Adrenal gland (tissue), 12 donors: ENCODE data around the gene PPP3CA. TPM values are rescaled to one million over a fixed set of nuclear protein-coding genes. Genes with fewer than 3 reads are reported as not detected.

Source experiments
- DNase-seq, 7 donors: peaks; one replicate each; pipeline ENCODE4 v3.0.0-alpha.2; 2019 to 2020
- H3K27ac ChIP-seq, 5 donors: fragments of 200-600 bp; sonication (generic) in 4 of 5; 1 replicate in 3 of 5; 2 replicates in 2 of 5; pipeline versions ENCODE4 v1.5.1 to v1.8.0; 2016 to 2020; ENCODE audit warnings: mild to moderate bottlenecking in 1 of 5
- H3K27me3 ChIP-seq: fragments of 200-600 bp; 2 replicates; pipeline ENCODE4 v1.8.0; 2021
- H3K36me3 ChIP-seq, 2 donors: fragments of 200-600 bp; replicated peaks in 1 of 2; 1 replicate in 1 of 2; 2 replicates in 1 of 2; pipeline versions ENCODE4 v1.5.1 to v1.8.0; 2018 to 2022
- H3K4me1 ChIP-seq, 2 donors: fragments of 200-600 bp; replicated peaks in 1 of 2; 1 replicate in 1 of 2; 2 replicates in 1 of 2; pipeline versions ENCODE4 v1.5.1 to v1.8.0; 2018 to 2021
- H3K4me3 ChIP-seq, 4 donors: fragments of 200-600 bp; sonication (generic) in 3 of 4; one replicate each; pipeline ENCODE4 v1.5.1; 2016 to 2018
- H3K9me3 ChIP-seq, 3 donors: fragments of 200-600 bp; sonication (generic) in 1 of 3; replicated peaks in 1 of 3; 1 replicate in 2 of 3; 2 replicates in 1 of 3; pipeline versions ENCODE4 v1.5.1 to v1.8.0; 2016 to 2021
- CTCF ChIP-seq, 6 experiments: fragments of 450-650 bp in 4 of 6; fragments of 200-600 bp in 2 of 6; sonication (generic) in 1 of 6; IDR thresholded peaks; 1 replicate in 5 of 6; 2 replicates in 1 of 6; pipeline versions ENCODE4 v1.5.1 to v1.8.0; 2016 to 2021; ENCODE audit warnings: antibody characterized with exemption in 6 of 6, mild to moderate bottlenecking in 2 of 6, moderate library complexity in 1 of 6
- POLR2A ChIP-seq, 2 donors: fragments of 450-650 bp; IDR thresholded peaks; one replicate each; pipeline ENCODE4 v1.6.1; 2017; ENCODE audit warnings: antibody characterized with exemption in 2 of 2, mild to moderate bottlenecking in 2 of 2, moderate library complexity in 1 of 2
- WGBS, 4 donors: extraction: QIAGEN DNeasy Blood & Tissue Kit in 2 of 4; methylation state at CpG; one replicate each; pipeline versions ENCODE4 v1.1.5 to v1.1.7; 2013 to 2017; 5-methylcytosine and 5-hydroxymethylcytosine counted together
- intact Hi-C, 2 donors: fragments of 100-400 bp; cut with DNase I; formaldehyde crosslinking; loops; one replicate each; pipeline versions ENCODE4 v1.14.1 to v1.15.0; 2022 to 2023
- polyA plus RNA-seq, 3 donors: library from polyadenylated mRNA; stranded (reverse); fragments of 200-250 nt in 2 of 3; fragments of 350-450 nt in 1 of 3; fragmentation: Illumina TruSeq in 1 of 3; extraction: RNeasy Lipid Tissue Mini Kit (QIAGEN cat#74804) in 1 of 3; gene quantifications; one replicate each; pipeline ENCODE4 v1.2.3, GENCODE V29; 2013 to 2014
- total RNA-seq, 9 donors: library from RNA; depleted of rRNA in 4 of 9; stranded (reverse); fragments of >200 nt in 4 of 9; fragments of 120-200 nt in 1 of 9; fragmentation: NEBNext Ultra II Directional in 1 of 9; extraction: Animal tissue kit (Norgen Biotek cat#: 25700) in 1 of 9; gene quantifications; one replicate each; pipeline versions ENCODE4 v1.1.0 to v1.2.4, GENCODE V29; 2013 to 2023
- donor health status: healthy with polysubstance abuse.
- donor health status: Bipolar disorder and iron deficiency.
- donor health status: DM: yes; HTN: yes; CAD: no.
- donor health status: DM: no; HTN: no; CAD: no.
- donor health status: DM: no; HTN: no; CAD: no.
- donor health status: DM: yes; HTN: yes; CAD: no.

Gene PPP3CA
- total and polyA plus RNA-seq, 12 donors = 13.8 to 138 (median 43.8) TPM

- H3K4me1 ChIP-seq = peaks cover 7 to 36% of the 10 kb centered on the region in 2 donors
- 51 to 63% (median 54%) methylated on average over 4 of the region's 4 CpGs for WGBS, 4 donors
- no peaks in the 10 kb centered on the region for H3K36me3 ChIP-seq
- no peak overlapping the region for H3K4me3 ChIP-seq
- H3K27ac ChIP-seq = no peak overlapping the region
- H3K9me3 ChIP-seq = no peaks in the 10 kb centered on the region
- DNase-seq = no peak
- no peak for TF ChIP-seq POLR2A (IDR thresholded peaks at IDR 0.05)
- intact Hi-C loops = no loop called here
- no peaks in the 10 kb centered on the region for H3K27me3 ChIP-seq
Measured at GRCh38 chr4:101306764-101307615, 40.3 kb downstream of the PPP3CA start.

GRCh38 chr4:101306225-101306624, 41.1 kb downstream of the PPP3CA start:
- H3K27ac ChIP-seq = no peak overlapping the region

GRCh38 chr4:101304916-101305315, 42.4 kb downstream of the PPP3CA start:
- 73 to 82% (median 78%) methylated on average over 2 of the region's 2 CpGs for WGBS, 4 donors
- DNase-seq = no peak
- no peaks in the 10 kb centered on the region for H3K27me3 ChIP-seq
- intact Hi-C loops = no loop called here
- H3K9me3 ChIP-seq = no peaks in the 10 kb centered on the region
- no peak overlapping the region for H3K4me3 ChIP-seq
- TF ChIP-seq CTCF (IDR thresholded peaks at IDR 0.05) (no peak), POLR2A (IDR thresholded peaks at IDR 0.05) (no peak)
- no peaks in the 10 kb centered on the region for H3K36me3 ChIP-seq
- no peak overlapping the region for H3K27ac ChIP-seq
- H3K4me1 ChIP-seq = peaks cover 7 to 36% of the 10 kb centered on the region in 2 donors

More at GRCh38 chr4:101306225-101306624, 41.1 kb downstream of the PPP3CA start:
- DNase-seq = no peak
- TF ChIP-seq CTCF (IDR thresholded peaks at IDR 0.05) = no peak
- no peak for TF ChIP-seq POLR2A (IDR thresholded peaks at IDR 0.05)
- Histone ChIP-seq H3K4me1 (peaks cover 7 to 32% of the 10 kb centered on the region in 2 donors), H3K4me3 (no peak overlapping the region), H3K9me3 (no peaks in the 10 kb centered on the region), H3K27me3 (no peaks in the 10 kb centered on the region), H3K36me3 (no peaks in the 10 kb centered on the region)
- WGBS, 4 donors = 73 to 82% (median 76%) methylated on average over 3 of the region's 3 CpGs
- intact Hi-C loops = no loop called here

- intact Hi-C loops = no loop called here
- Histone ChIP-seq H3K27me3 (no peaks in the 10 kb centered on the region), H3K27ac (no peak overlapping the region), H3K36me3 (no peaks in the 10 kb centered on the region), H3K4me1 (peaks cover 0 to 24% of the 10 kb centered on the region in 2 donors), H3K4me3 (no peak overlapping the region), H3K9me3 (no peaks in the 10 kb centered on the region)
- TF ChIP-seq POLR2A (IDR thresholded peaks at IDR 0.05) = no peak
- TF ChIP-seq CTCF (IDR thresholded peaks at IDR 0.05) = no peak
- WGBS, 4 donors = 48 to 70% (median 58%) methylated on average over 3 of the region's 3 CpGs
- DNase-seq = no peak
Measured at GRCh38 chr4:101299899-101300540, 47.3 kb downstream of the PPP3CA start.
